ENCODE results near the gene PRKAG2. TPM values are rescaled to one million over a fixed set of nuclear protein-coding genes. Genes with fewer than 3 reads are reported as not detected.

The PRKAG2 gene
- total RNA-seq, 2 experiments from 2014 or later, result 39.3 to 42.3 TPM

- H3K27me3 ChIP-seq (ENCODE audit: control insufficient read depth in 1 of 2, insufficient read depth in 2 of 2, low read length in 2 of 2), result no peaks in the 10 kb centered on the region
- no peak for ATAC-seq (ENCODE audit: poor library complexity)
- H3K27ac ChIP-seq (ENCODE audit: low read depth in 1 of 2, low read length in 2 of 2), result no peak overlapping the region
- H3K9me3 Mint-ChIP-seq, result no peaks in the 10 kb centered on the region
- H3K36me3 Mint-ChIP-seq (ENCODE audit: low read depth), result peaks cover 8% of the 10 kb centered on the region
- peaks cover 15% of the 10 kb centered on the region for H3K4me1 Mint-ChIP-seq (ENCODE audit: low read depth)
- H3K36me3 ChIP-seq (ENCODE audit: insufficient read depth, low read length), result peaks cover 2% of the 10 kb centered on the region
- ChIA-PET POLR2A (no interaction called here), CTCF (no interaction called here)
- no peak overlapping the region for H3K4me3 ChIP-seq (ENCODE audit: low read length)
- H3K4me3 Mint-ChIP-seq, result no peak overlapping the region
- H3K27ac Mint-ChIP-seq, result no peak overlapping the region
- DNase-seq, result no peak
- intact Hi-C loops (cut with DNase I, micrococcal nuclease), result no loop called here
- TF ChIP-seq CTCF (IDR thresholded peaks at IDR 0.05), result no peak
- H3K4me1 ChIP-seq (ENCODE audit: insufficient read depth, low read length), result peaks cover 6% of the 10 kb centered on the region
- no peaks in the 10 kb centered on the region for H3K27me3 Mint-ChIP-seq
- no peaks in the 10 kb centered on the region for H3K9me3 ChIP-seq (ENCODE audit: control insufficient read depth in 1 of 2, insufficient read depth in 1 of 2, low read length in 2 of 2)
Observed at GRCh38 chr7:151819866-151820265, 57.0 kb downstream of the PRKAG2 start.

GRCh38 chr7:151818674-151819519, 58.0 kb downstream of the PRKAG2 start:
- no peaks in the 10 kb centered on the region for H3K9me3 Mint-ChIP-seq
- DNase-seq (no peak), ATAC-seq (ENCODE audit: poor library complexity) (no peak)
- H3K4me1 ChIP-seq (ENCODE audit: insufficient read depth, low read length), result peaks cover 6% of the 10 kb centered on the region
- H3K9me3 ChIP-seq (ENCODE audit: control insufficient read depth in 1 of 2, insufficient read depth in 1 of 2, low read length in 2 of 2), result no peaks in the 10 kb centered on the region
- no peak overlapping the region for H3K27ac ChIP-seq (ENCODE audit: low read depth in 1 of 2, low read length in 2 of 2)
- no peak overlapping the region for H3K4me3 ChIP-seq (ENCODE audit: low read length)
- POLR2A ChIA-PET, result no interaction called here
- no peak overlapping the region for H3K27ac Mint-ChIP-seq
- intact Hi-C loops (cut with DNase I, micrococcal nuclease), result no loop called here
- TF ChIP-seq CTCF (IDR thresholded peaks at IDR 0.05), result no peak
- H3K27me3 ChIP-seq (ENCODE audit: control insufficient read depth in 1 of 2, insufficient read depth in 2 of 2, low read length in 2 of 2), result no peaks in the 10 kb centered on the region
- peaks cover 8% of the 10 kb centered on the region for H3K36me3 Mint-ChIP-seq (ENCODE audit: low read depth)
- H3K4me1 Mint-ChIP-seq (ENCODE audit: low read depth), result peaks cover 16% of the 10 kb centered on the region
- peaks cover 2% of the 10 kb centered on the region for H3K36me3 ChIP-seq (ENCODE audit: insufficient read depth, low read length)
- no peak overlapping the region for H3K4me3 Mint-ChIP-seq
- no peaks in the 10 kb centered on the region for H3K27me3 Mint-ChIP-seq
- CTCF ChIA-PET, result no interaction called here

- DNase-seq, result no peak
- intact Hi-C loops (cut with DNase I, micrococcal nuclease), result no loop called here
- Mint-ChIP-seq H3K4me3 (no peak overlapping the region), H3K27ac (no peak overlapping the region), H3K36me3 (ENCODE audit: low read depth) (peaks cover 8% of the 10 kb centered on the region), H3K4me1 (ENCODE audit: low read depth) (peaks cover 21% of the 10 kb centered on the region), H3K9me3 (no peaks in the 10 kb centered on the region), H3K27me3 (no peaks in the 10 kb centered on the region)
- Histone ChIP-seq H3K27me3 (ENCODE audit: control insufficient read depth in 1 of 2, insufficient read depth in 2 of 2, low read length in 2 of 2) (no peaks in the 10 kb centered on the region), H3K36me3 (ENCODE audit: insufficient read depth, low read length) (peaks cover 2% of the 10 kb centered on the region), H3K4me1 (ENCODE audit: insufficient read depth, low read length) (peaks cover 6% of the 10 kb centered on the region), H3K27ac (ENCODE audit: low read depth in 1 of 2, low read length in 2 of 2) (no peak overlapping the region), H3K9me3 (ENCODE audit: control insufficient read depth in 1 of 2, insufficient read depth in 1 of 2, low read length in 2 of 2) (no peaks in the 10 kb centered on the region), H3K4me3 (ENCODE audit: low read length) (no peak overlapping the region)
- ATAC-seq (ENCODE audit: poor library complexity), result no peak
- CTCF ChIA-PET, result no interaction called here
- TF ChIP-seq CTCF (IDR thresholded peaks at IDR 0.05), result no peak
- POLR2A ChIA-PET, result no interaction called here
Observed at GRCh38 chr7:151817981-151818673, 58.8 kb downstream of the PRKAG2 start.
